Adrenal gland (tissue), 12 donors: ENCODE measurements around the gene LPP. TPM values are rescaled to one million over a fixed set of nuclear protein-coding genes. Genes with fewer than 3 reads are reported as not detected.

Source experiments
- DNase-seq, 7 donors: peaks; one replicate each; pipeline ENCODE4 v3.0.0-alpha.2; 2019 to 2020
- H3K27ac ChIP-seq, 5 donors: fragments of 200-600 bp; sonication (generic) in 4 of 5; 1 replicate in 3 of 5; 2 replicates in 2 of 5; pipeline versions ENCODE4 v1.5.1 to v1.8.0; 2016 to 2020; ENCODE audit warnings: mild to moderate bottlenecking in 1 of 5
- H3K27me3 ChIP-seq: fragments of 200-600 bp; 2 replicates; pipeline ENCODE4 v1.8.0; 2021
- H3K36me3 ChIP-seq, 2 donors: fragments of 200-600 bp; replicated peaks in 1 of 2; 1 replicate in 1 of 2; 2 replicates in 1 of 2; pipeline versions ENCODE4 v1.5.1 to v1.8.0; 2018 to 2022
- H3K4me1 ChIP-seq, 2 donors: fragments of 200-600 bp; replicated peaks in 1 of 2; 1 replicate in 1 of 2; 2 replicates in 1 of 2; pipeline versions ENCODE4 v1.5.1 to v1.8.0; 2018 to 2021
- H3K4me3 ChIP-seq, 4 donors: fragments of 200-600 bp; sonication (generic) in 3 of 4; one replicate each; pipeline ENCODE4 v1.5.1; 2016 to 2018
- H3K9me3 ChIP-seq, 3 donors: fragments of 200-600 bp; sonication (generic) in 1 of 3; replicated peaks in 1 of 3; 1 replicate in 2 of 3; 2 replicates in 1 of 3; pipeline versions ENCODE4 v1.5.1 to v1.8.0; 2016 to 2021
- CTCF ChIP-seq, 6 experiments: fragments of 450-650 bp in 4 of 6; fragments of 200-600 bp in 2 of 6; sonication (generic) in 1 of 6; IDR thresholded peaks; 1 replicate in 5 of 6; 2 replicates in 1 of 6; pipeline versions ENCODE4 v1.5.1 to v1.8.0; 2016 to 2021; ENCODE audit warnings: antibody characterized with exemption in 6 of 6, mild to moderate bottlenecking in 2 of 6, moderate library complexity in 1 of 6
- POLR2A ChIP-seq, 2 donors: fragments of 450-650 bp; IDR thresholded peaks; one replicate each; pipeline ENCODE4 v1.6.1; 2017; ENCODE audit warnings: antibody characterized with exemption in 2 of 2, mild to moderate bottlenecking in 2 of 2, moderate library complexity in 1 of 2
- WGBS, 4 donors: extraction: QIAGEN DNeasy Blood & Tissue Kit in 2 of 4; methylation state at CpG; one replicate each; pipeline versions ENCODE4 v1.1.5 to v1.1.7; 2013 to 2017; 5-methylcytosine and 5-hydroxymethylcytosine counted together
- intact Hi-C, 2 donors: fragments of 100-400 bp; cut with DNase I; formaldehyde crosslinking; loops; one replicate each; pipeline versions ENCODE4 v1.14.1 to v1.15.0; 2022 to 2023
- polyA plus RNA-seq, 3 donors: library from polyadenylated mRNA; stranded (reverse); fragments of 200-250 nt in 2 of 3; fragments of 350-450 nt in 1 of 3; fragmentation: Illumina TruSeq in 1 of 3; extraction: RNeasy Lipid Tissue Mini Kit (QIAGEN cat#74804) in 1 of 3; gene quantifications; one replicate each; pipeline ENCODE4 v1.2.3, GENCODE V29; 2013 to 2014
- total RNA-seq, 9 donors: library from RNA; depleted of rRNA in 4 of 9; stranded (reverse); fragments of >200 nt in 4 of 9; fragments of 120-200 nt in 1 of 9; fragmentation: NEBNext Ultra II Directional in 1 of 9; extraction: Animal tissue kit (Norgen Biotek cat#: 25700) in 1 of 9; gene quantifications; one replicate each; pipeline versions ENCODE4 v1.1.0 to v1.2.4, GENCODE V29; 2013 to 2023
- donor health status: healthy with polysubstance abuse.
- donor health status: Bipolar disorder and iron deficiency.
- donor health status: DM: yes; HTN: yes; CAD: no.
- donor health status: DM: no; HTN: no; CAD: no.
- donor health status: DM: no; HTN: no; CAD: no.
- donor health status: DM: yes; HTN: yes; CAD: no.

Gene LPP
- total and polyA plus RNA-seq, 12 donors = 7.0 to 170 (median 101) TPM

- TF ChIP-seq POLR2A (IDR thresholded peaks at IDR 0.05) = no peak
- TF ChIP-seq CTCF (IDR thresholded peaks at IDR 0.05) = no peak
- peaks cover 0 to 12% of the 10 kb centered on the region in 2 donors for H3K4me1 ChIP-seq
- no peak overlapping the region for H3K4me3 ChIP-seq
- 94 to 98% (median 95%) methylated on average over 3 of the region's 3 CpGs for WGBS, 4 donors
- intact Hi-C loops = no loop called here
- H3K27ac ChIP-seq = peak overlapping the region in 3 of 5 donors; percentile 22 to 67 (median 25)
- no peaks in the 10 kb centered on the region for H3K27me3 ChIP-seq
- H3K9me3 ChIP-seq = no peaks in the 10 kb centered on the region
- no peaks in the 10 kb centered on the region for H3K36me3 ChIP-seq
- no peak for DNase-seq
Measured at GRCh38 chr3:188234132-188234531, 80.2 kb downstream of the LPP start.

- Histone ChIP-seq H3K36me3 (no peaks in the 10 kb centered on the region), H3K4me1 (peaks cover 0 to 12% of the 10 kb centered on the region in 2 donors), H3K4me3 (no peak overlapping the region), H3K27ac (no peak overlapping the region), H3K9me3 (no peaks in the 10 kb centered on the region), H3K27me3 (no peaks in the 10 kb centered on the region)
- DNase-seq = no peak
- no peak for TF ChIP-seq CTCF (IDR thresholded peaks at IDR 0.05)
- no peak for TF ChIP-seq POLR2A (IDR thresholded peaks at IDR 0.05)
- intact Hi-C loops = no loop called here
- 95 to 99% (median 97%) methylated on average over 4 of the region's 4 CpGs for WGBS, 4 donors
Measured at GRCh38 chr3:188236271-188236670, 82.3 kb downstream of the LPP start.

- no peaks in the 10 kb centered on the region for H3K9me3 ChIP-seq
- TF ChIP-seq CTCF (IDR thresholded peaks at IDR 0.05) (no peak), POLR2A (IDR thresholded peaks at IDR 0.05) (no peak)
- H3K4me1 ChIP-seq = peaks cover 8 to 18% of the 10 kb centered on the region in 2 donors
- H3K27ac ChIP-seq = no peak overlapping the region
- no peaks in the 10 kb centered on the region for H3K36me3 ChIP-seq
- no peak overlapping the region for H3K4me3 ChIP-seq
- intact Hi-C loops = no loop called here
- 93 to 96% (median 96%) methylated on average over 7 of the region's 7 CpGs for WGBS, 4 donors
- DNase-seq = no peak
- no peaks in the 10 kb centered on the region for H3K27me3 ChIP-seq
Measured at GRCh38 chr3:188239035-188239434, 85.1 kb downstream of the LPP start.

GRCh38 chr3:188239577-188239976 lies 85.6 kb downstream of the LPP start:
- intact Hi-C loops = no loop called here
- DNase-seq = no peak
- peaks cover 8 to 17% of the 10 kb centered on the region in 2 donors for H3K4me1 ChIP-seq
- WGBS, 4 donors = 91 to 100% (median 98%) methylated on average over 1 of the region's 1 CpG
- no peak overlapping the region for H3K27ac ChIP-seq
- H3K36me3 ChIP-seq = no peaks in the 10 kb centered on the region
- H3K27me3 ChIP-seq = no peaks in the 10 kb centered on the region
- TF ChIP-seq POLR2A (IDR thresholded peaks at IDR 0.05) = no peak
- no peak for TF ChIP-seq CTCF (IDR thresholded peaks at IDR 0.05)
- no peaks in the 10 kb centered on the region for H3K9me3 ChIP-seq
- H3K4me3 ChIP-seq = no peak overlapping the region
